ENCODE data around the gene BOC. TPM values are rescaled to one million over a fixed set of nuclear protein-coding genes. Genes with fewer than 3 reads are reported as not detected.

BOC gene
- total and polyA plus RNA-seq, 2 donors from 2014 or later = 6.1 to 22.2 TPM

DNA sequence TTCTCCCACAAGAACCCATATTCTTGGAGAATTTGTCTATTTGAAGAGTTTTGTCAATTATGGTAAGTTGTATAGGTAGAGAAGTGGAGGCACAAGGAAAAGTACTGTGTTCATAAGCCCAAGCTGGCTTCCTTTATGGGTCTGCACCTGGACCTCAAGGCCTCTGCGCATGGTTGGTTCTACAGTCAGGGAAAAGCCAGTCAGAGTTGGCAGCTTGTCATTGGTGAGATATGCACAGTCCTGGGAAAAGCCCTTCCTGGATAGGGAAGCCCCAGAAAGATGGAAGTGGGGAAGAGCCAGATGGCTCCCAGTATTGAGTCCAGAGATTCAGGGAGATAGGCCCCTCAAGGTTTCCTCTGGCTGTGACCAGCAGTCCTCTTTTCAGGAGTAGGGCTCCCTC is 15.8 kb downstream of the BOC start:
- Histone ChIP-seq H3K27ac (ENCODE audit: low read depth in 2 of 2, low read length in 2 of 2) (no peak overlapping the region), H3K9ac (ENCODE audit: low read length in 3 of 3) (no peak overlapping the region), H3K36me3 (ENCODE audit: control insufficient read depth in 2 of 3, insufficient read depth in 3 of 3, low read length in 3 of 3) (no peaks in the 10 kb centered on the region), H3K4me1 (ENCODE audit: control insufficient read depth in 2 of 3, insufficient read depth in 2 of 3, low read depth in 1 of 3, low read length in 3 of 3) (no peaks in the 10 kb centered on the region), H3K27me3 (ENCODE audit: control insufficient read depth, insufficient read depth, low read length) (no peaks in the 10 kb centered on the region), H3K9me3 (ENCODE audit: control insufficient read depth in 2 of 3, insufficient read depth in 1 of 3, low read length in 3 of 3) (no peaks in the 10 kb centered on the region), H3K4me3 (ENCODE audit: low read length in 3 of 3) (no peak overlapping the region)
- TF ChIP-seq, protein P1, sequence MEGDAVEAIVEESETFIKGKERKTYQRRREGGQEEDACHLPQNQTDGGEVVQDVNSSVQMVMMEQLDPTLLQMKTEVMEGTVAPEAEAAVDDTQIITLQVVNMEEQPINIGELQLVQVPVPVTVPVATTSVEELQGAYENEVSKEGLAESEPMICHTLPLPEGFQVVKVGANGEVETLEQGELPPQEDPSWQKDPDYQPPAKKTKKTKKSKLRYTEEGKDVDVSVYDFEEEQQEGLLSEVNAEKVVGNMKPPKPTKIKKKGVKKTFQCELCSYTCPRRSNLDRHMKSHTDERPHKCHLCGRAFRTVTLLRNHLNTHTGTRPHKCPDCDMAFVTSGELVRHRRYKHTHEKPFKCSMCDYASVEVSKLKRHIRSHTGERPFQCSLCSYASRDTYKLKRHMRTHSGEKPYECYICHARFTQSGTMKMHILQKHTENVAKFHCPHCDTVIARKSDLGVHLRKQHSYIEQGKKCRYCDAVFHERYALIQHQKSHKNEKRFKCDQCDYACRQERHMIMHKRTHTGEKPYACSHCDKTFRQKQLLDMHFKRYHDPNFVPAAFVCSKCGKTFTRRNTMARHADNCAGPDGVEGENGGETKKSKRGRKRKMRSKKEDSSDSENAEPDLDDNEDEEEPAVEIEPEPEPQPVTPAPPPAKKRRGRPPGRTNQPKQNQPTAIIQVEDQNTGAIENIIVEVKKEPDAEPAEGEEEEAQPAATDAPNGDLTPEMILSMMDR (IDR thresholded peaks at IDR 0.05; ENCODE audit: borderline replicate concordance, extremely low read depth, insufficient read depth) = no peak
- FAIRE-seq (no peak), DNase-seq (no peak)
- intact Hi-C loops (cut with DNase I) = no loop called here

DNA sequence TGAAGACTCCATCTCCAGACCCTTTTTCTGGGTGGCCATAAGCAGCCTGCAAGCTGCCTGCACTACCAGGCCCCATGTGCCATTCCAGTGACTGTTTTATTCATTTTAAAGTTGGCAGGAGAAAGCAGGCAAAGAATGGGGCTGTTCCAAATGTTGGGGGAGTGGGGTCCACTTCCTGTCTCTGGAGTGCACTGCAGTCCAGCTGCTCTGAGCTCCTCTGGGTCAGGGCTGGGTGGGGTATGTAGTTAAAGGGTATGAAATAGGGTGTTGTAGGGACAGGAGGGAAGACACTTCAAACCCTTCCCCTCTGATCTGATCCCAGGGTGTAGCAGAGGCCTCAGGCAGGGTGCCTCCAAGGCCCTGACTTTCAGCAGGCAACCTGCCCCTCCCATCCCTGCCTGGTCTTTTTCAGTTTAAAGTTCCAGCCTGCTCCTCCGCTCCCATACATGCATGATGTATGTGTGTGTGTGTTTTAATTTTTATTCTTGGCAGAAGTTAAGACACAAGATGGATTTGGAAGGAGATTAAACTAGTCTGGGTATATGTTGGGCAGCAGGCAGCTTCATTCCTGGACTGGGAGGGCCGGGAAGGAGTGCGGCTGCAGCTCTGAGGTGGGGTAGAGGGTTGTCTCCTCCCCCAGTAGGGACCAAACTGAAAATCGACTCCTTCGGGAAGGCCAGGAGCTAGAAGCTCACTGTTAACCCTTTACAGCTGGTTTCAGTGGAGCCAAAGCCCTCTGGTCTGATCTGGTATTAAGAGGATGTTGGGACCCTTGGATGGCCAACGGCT is 17.3 kb downstream of the BOC start:
- no peak overlapping the region for H3K4me3 ChIP-seq (ENCODE audit: low read length in 3 of 3)
- H3K4me1 ChIP-seq (ENCODE audit: control insufficient read depth in 2 of 3, insufficient read depth in 2 of 3, low read depth in 1 of 3, low read length in 3 of 3) = no peaks in the 10 kb centered on the region
- no peaks in the 10 kb centered on the region for H3K36me3 ChIP-seq (ENCODE audit: control insufficient read depth in 2 of 3, insufficient read depth in 3 of 3, low read length in 3 of 3)
- no peaks in the 10 kb centered on the region for H3K27me3 ChIP-seq (ENCODE audit: control insufficient read depth, insufficient read depth, low read length)
- no peak for FAIRE-seq
- TF ChIP-seq, protein P1 (IDR thresholded peaks at IDR 0.05; ENCODE audit: borderline replicate concordance, extremely low read depth, insufficient read depth) = no peak
- intact Hi-C loops (cut with DNase I) = no loop called here
- H3K9ac ChIP-seq (ENCODE audit: low read length in 3 of 3) = no peak overlapping the region
- H3K9me3 ChIP-seq (ENCODE audit: control insufficient read depth in 2 of 3, insufficient read depth in 1 of 3, low read length in 3 of 3) = no peaks in the 10 kb centered on the region
- DNase-seq = no peak
- no peak overlapping the region for H3K27ac ChIP-seq (ENCODE audit: low read depth in 2 of 2, low read length in 2 of 2)

- intact Hi-C loops (cut with DNase I) = no loop called here
- no peak overlapping the region for H3K9ac ChIP-seq (ENCODE audit: low read length in 3 of 3)
- FAIRE-seq (no peak), DNase-seq (no peak)
- no peak overlapping the region for H3K4me3 ChIP-seq (ENCODE audit: low read length in 3 of 3)
- no peaks in the 10 kb centered on the region for H3K9me3 ChIP-seq (ENCODE audit: control insufficient read depth in 2 of 3, insufficient read depth in 1 of 3, low read length in 3 of 3)
- no peaks in the 10 kb centered on the region for H3K27me3 ChIP-seq (ENCODE audit: control insufficient read depth, insufficient read depth, low read length)
- TF ChIP-seq, protein P1 (IDR thresholded peaks at IDR 0.05; ENCODE audit: borderline replicate concordance, extremely low read depth, insufficient read depth) = no peak
- no peaks in the 10 kb centered on the region for H3K36me3 ChIP-seq (ENCODE audit: control insufficient read depth in 2 of 3, insufficient read depth in 3 of 3, low read length in 3 of 3)
- peaks cover 0 to 2% (median 0%) of the 10 kb centered on the region in 3 donors for H3K4me1 ChIP-seq (ENCODE audit: control insufficient read depth in 2 of 3, insufficient read depth in 2 of 3, low read depth in 1 of 3, low read length in 3 of 3)
- H3K27ac ChIP-seq (ENCODE audit: low read depth in 2 of 2, low read length in 2 of 2) = no peak overlapping the region
Observed at GRCh38 chr3:113231391-113231790, 20.0 kb downstream of the BOC start.

Measured in kidney (tissue), 14 donors.